ENCODE data around the gene FGF4. TPM values are rescaled to one million over a fixed set of nuclear protein-coding genes. Genes with fewer than 3 reads are reported as not detected.

FGF4 gene
- total and polyA plus RNA-seq, 4 donors, result not detected

- no peak for TF ChIP-seq ATF3 (IDR thresholded peaks at IDR 0.05)
Observed at GRCh38 chr11:69734367-69734766, 40.8 kb downstream of the FGF4 start (continued).

GRCh38 chr11:69732910-69733309 is 42.2 kb downstream of the FGF4 start:
- TF ChIP-seq GABPA (IDR thresholded peaks at IDR 0.05 in 1 of 2, conservative IDR thresholded peaks at IDR 0.05 in 1 of 2) (no peak), RAD21 (IDR thresholded peaks at IDR 0.05) (no peak), NR2F2 (IDR thresholded peaks at IDR 0.05) (no peak), SP1 (IDR thresholded peaks at IDR 0.05) (no peak), CTCF (IDR thresholded peaks at IDR 0.05; ENCODE audit: low read depth, low read length, missing input control) (no peak), REST (IDR thresholded peaks at IDR 0.05) (no peak), TAF1 (conservative IDR thresholded peaks at IDR 0.05) (no peak), EGR1 (IDR thresholded peaks at IDR 0.05; ENCODE audit: low read depth in 2 of 2) (no peak), FOXA2 (IDR thresholded peaks at IDR 0.05) (no peak), HNF4A (conservative IDR thresholded peaks at IDR 0.05) (no peak), MAX (IDR thresholded peaks at IDR 0.05) (no peak), RXRA (IDR thresholded peaks at IDR 0.05) (no peak)
- no peaks in the 10 kb centered on the region for H3K36me3 ChIP-seq (ENCODE audit: control insufficient read depth in 4 of 4, insufficient read depth in 3 of 4, low read depth in 1 of 4, low read length in 3 of 4)
- H3K9me3 ChIP-seq (ENCODE audit: control insufficient read depth in 4 of 4, low read length in 3 of 4), result no peaks in the 10 kb centered on the region
- no peak for DNase-seq (ENCODE audit: low spot score)
- H3K27me3 ChIP-seq (ENCODE audit: control insufficient read depth in 4 of 4, insufficient read depth in 4 of 4, low read length in 3 of 4), result no peaks in the 10 kb centered on the region
- H3K4me3 ChIP-seq (ENCODE audit: low read depth in 1 of 3, low read length in 3 of 3), result no peak overlapping the region
- no peak overlapping the region for H3K9ac ChIP-seq (ENCODE audit: low read depth in 1 of 2, low read length in 2 of 2)
- H3K4me1 ChIP-seq (ENCODE audit: control insufficient read depth in 4 of 4, insufficient read depth in 4 of 4, low read length in 3 of 4), result no peaks in the 10 kb centered on the region
- WGBS, result 77% methylated on average over 7 of the region's 7 CpGs
- no peak overlapping the region for H3K27ac ChIP-seq (ENCODE audit: low read depth in 1 of 2, low read length in 2 of 2)

GRCh38 chr11:69731110-69731509 is 44.0 kb downstream of the FGF4 start:
- H3K9me3 ChIP-seq (ENCODE audit: control insufficient read depth in 4 of 4, low read length in 3 of 4), result no peaks in the 10 kb centered on the region
- no peak overlapping the region for H3K4me3 ChIP-seq (ENCODE audit: low read depth in 1 of 3, low read length in 3 of 3)
- no peak overlapping the region for H3K27ac ChIP-seq (ENCODE audit: low read depth in 1 of 2, low read length in 2 of 2)
- no peaks in the 10 kb centered on the region for H3K36me3 ChIP-seq (ENCODE audit: control insufficient read depth in 4 of 4, insufficient read depth in 3 of 4, low read depth in 1 of 4, low read length in 3 of 4)
- no peaks in the 10 kb centered on the region for H3K4me1 ChIP-seq (ENCODE audit: control insufficient read depth in 4 of 4, insufficient read depth in 4 of 4, low read length in 3 of 4)
- DNase-seq (ENCODE audit: low spot score), result no peak
- no peak overlapping the region for H3K9ac ChIP-seq (ENCODE audit: low read depth in 1 of 2, low read length in 2 of 2)
- H3K27me3 ChIP-seq (ENCODE audit: control insufficient read depth in 4 of 4, insufficient read depth in 4 of 4, low read length in 3 of 4), result no peaks in the 10 kb centered on the region
- TF ChIP-seq CTCF (IDR thresholded peaks at IDR 0.05; ENCODE audit: low read depth, low read length, missing input control) (no peak), RAD21 (IDR thresholded peaks at IDR 0.05) (no peak), REST (IDR thresholded peaks at IDR 0.05) (no peak)
- WGBS, result 87% methylated on average over 11 of the region's 11 CpGs
